NCI-H510A (cell line): ENCODE data around the gene HSF2BP.
"Not testable (repeated sequence)": the region's sequence is repeated elsewhere in the genome, so short reads cannot be mapped to it uniquely, and the experiment has no call there.

ENCODE experiments used
- DNase-seq: peaks from one replicate; lab custom pipeline; 2025; lab: John Stamatoyannopoulos, UW

Gene HSF2BP

DNA sequence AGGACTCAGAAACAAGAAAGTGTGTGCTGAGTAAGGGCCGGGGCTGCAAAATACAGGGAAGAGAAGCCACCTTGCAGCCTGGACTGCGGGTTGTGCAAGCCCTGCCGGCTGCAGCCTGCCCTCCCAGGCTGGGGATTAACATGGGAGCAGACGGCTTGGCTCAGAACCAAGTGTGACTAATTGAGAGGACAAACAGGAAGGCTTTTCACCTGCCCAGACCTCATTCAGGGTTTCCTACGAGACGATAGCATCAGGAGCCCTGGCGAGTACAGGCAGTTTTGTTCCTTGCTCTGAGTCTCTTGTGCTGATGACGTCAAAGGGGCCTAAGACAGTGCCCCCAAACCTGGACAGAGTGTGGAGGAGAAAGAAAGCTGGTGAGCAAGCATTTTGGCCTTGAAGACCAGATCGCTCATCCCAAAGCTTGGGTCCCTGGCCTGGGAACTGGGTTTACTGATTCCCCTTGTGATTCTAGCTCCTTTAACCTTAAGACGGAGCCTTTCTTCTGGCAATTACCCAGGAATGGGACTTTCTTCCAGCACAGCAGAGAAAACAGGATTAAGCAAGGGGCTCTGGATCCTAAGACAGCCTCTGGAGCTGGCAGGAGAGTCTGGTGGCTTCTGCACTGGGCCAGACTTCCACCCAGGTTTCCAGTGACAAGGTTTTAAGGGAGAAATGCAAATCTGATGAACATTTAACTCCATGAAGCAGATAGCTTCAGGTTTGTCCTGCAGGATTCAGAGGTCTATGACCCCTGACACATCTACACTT, 142.2 kb downstream of the HSF2BP start:
- not testable (repeated sequence) for DNase-seq

DNA sequence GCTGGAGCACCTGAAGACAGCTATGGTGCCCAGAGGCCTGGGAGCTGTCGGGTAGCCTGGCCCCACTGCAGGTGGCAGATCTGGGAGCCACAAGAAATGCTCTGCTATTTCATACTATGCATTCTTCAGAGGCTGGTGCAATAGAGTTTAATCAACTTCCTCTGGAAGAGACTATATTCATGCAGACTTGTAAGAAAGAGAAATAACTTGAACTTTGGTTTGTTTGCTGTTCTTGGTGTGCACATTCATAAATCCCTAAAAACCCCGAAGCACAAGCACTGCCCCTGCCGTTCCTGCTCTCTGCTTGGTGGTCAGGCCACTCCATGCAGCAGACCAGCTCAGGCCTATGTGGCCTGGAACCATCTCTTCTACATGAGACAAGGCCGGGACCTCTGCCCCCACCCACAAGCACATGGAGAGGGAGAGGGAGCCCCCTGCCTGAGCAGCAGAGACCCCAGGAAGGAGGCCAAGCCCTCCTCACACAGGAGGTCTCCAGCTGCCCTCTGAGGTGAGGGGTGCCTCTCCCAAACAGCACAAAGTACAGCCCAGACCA, 142.9 kb downstream of the HSF2BP start:
- DNase-seq = not testable (repeated sequence)

DNA sequence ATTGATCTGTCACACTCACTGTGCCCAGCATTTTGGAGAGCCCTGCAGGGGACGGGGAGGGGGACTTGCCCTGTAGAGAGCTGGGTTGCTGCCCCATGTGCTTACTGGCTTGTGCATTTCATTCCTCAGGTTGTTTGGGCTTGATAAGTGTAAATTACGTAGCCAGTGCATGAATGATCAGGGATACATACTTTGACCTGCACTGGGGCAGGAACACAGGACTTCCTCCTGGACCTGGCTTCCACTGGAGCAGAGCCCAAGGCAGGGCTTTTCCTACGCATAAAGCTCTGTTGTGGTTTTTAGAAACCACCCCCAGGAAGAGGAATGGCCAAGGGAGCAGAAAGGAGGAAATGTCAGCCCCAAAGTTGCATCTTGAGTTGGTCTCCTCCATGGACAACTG, 144.5 kb downstream of the HSF2BP start:
- DNase-seq = not testable (repeated sequence)

DNA sequence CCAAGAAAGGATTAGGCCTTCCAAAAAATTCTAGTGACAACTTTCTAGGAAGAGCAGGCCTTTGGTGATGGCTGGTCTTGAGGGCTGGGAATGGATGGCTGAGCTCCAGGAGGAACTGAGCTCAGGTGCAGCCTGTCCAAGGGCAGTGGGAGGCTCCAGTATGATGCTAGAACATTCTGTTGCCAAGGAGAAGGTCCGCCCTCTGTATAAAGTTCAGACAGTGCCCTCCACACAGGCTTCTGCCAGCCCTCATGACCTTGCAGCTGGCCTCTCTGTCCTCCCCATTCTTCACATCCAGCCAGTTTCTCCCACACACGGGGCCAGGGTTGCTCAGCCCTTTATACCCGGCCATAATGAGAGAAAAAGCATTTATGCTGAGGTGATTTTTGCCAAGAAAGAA, 146.3 kb downstream of the HSF2BP start:
- not testable (repeated sequence) for DNase-seq

DNA sequence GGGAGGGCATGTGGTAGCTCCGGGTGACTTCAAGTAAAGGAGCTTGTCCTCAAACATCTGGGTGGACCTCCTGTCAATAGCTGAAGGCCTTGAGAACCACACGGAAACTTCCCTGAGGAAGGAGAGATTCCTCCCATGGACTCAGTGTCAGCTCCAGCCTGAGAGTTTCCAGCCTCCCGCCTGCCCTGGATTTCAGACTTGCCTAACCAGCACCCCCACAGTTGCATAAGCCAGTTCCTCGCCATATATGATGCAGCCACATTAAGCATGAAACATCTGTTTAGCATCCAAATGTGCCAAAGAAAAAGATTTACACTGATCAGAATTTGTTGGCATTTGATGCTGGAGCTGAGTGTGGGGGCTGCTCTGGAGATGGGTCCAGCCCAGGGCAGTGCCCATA, 148.1 kb downstream of the HSF2BP start:
- DNase-seq = not testable (repeated sequence)

DNA sequence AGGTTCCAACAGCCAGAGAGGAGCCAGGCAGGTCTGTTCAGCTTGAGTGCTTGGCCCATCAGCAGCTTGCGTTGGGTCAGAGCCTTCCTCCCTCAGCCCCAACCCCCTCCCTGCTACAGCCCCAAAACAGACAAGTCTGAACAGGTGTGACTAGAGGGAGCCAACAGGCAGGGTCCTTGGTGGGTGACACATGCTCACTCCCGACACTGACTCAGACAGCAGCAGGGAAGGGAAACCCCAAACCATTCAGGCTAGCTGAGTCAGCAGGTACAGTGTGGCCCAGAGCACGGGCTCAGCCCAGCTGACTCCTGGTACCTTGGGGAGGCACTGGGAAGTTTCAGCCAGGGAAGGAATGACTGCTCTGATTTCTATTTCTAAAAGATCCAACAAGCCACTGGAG, 148.6 kb downstream of the HSF2BP start:
- DNase-seq = not testable (repeated sequence)

DNA sequence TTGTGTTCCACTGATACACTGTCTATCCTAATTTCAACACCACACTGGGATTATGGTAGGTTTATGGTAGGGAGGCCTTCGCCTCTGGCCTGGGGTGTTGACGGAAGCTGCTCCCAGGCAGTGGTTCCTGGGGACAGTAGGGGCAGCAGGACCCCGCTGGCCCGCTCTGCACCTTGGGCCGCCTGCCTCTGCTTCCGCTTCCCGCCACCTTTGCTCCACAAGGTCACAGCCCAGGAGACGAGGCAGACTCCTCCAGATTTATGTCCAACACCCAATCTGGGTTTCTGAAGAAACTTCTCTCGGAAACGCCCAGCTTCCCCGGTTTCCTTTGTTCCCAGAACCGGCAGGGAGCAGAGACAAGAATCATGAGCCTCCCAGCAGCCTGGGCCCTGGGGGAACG, 155.4 kb downstream of the HSF2BP start:
- not testable (repeated sequence) for DNase-seq

DNA sequence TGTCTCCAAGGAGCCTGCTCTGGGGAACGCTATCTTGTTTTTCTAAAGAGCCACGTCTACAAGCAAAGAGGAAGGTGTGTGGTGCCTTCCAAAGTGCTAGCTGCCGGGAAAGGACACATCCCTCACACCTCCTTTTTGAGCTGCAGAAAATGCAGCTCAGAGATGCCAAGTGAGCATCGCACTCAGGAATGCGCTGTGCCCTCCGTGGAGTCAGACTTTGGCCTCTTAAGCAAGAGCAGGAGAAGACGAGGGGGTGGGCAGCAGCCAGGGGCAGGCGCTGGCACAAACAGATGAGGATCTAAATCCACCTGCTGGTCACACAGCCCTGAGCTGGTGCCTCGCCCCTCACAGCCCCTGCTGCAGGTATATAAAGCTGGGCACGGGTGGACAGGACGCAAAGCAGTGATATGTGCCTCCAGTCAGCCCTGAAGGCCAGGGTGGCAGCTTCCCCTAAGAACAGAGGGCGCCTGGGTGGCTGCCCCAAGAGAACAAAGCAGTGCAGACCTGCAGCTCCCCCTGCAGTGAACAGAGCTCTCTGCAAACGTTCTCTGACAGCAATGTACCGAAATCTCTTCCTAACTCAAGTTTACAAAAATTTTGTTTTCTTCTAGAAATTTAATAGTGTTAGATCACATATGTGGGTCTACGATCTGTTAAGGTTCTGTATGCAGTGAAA, 156.1 kb downstream of the HSF2BP start:
- not testable (repeated sequence) for DNase-seq

DNA sequence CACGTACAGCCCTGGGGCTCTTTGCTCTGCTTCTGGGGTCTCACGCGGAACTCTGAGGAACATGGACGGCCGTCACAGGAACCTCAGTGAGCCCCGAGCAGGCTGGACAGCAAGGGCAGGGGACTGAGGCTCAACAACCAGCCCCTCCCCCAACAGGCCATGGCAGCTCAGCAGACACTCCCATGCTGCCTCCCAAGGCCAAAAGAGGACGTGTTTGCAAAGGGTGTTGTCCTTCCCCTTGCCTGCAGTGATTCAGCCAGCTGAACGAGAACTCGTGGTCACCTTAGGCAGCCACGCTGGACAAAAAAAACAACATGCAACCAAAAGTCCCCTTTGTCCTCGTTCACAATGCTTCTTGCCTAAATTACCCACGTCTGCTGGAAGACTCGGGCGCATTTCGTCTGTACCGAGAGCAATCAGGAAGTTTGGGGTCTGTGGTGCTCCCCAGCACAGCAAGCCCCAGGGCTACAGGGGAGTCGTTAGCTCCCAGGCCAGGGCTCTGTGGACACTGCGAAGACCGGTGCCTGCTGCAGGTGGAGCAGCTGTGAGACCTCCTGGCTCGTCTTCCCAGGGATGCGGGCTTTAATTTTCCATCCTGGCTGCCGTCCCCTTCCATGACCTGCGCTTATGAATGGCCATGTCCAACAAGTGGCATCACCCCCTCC, 156.7 kb downstream of the HSF2BP start:
- DNase-seq = not testable (repeated sequence)

DNA sequence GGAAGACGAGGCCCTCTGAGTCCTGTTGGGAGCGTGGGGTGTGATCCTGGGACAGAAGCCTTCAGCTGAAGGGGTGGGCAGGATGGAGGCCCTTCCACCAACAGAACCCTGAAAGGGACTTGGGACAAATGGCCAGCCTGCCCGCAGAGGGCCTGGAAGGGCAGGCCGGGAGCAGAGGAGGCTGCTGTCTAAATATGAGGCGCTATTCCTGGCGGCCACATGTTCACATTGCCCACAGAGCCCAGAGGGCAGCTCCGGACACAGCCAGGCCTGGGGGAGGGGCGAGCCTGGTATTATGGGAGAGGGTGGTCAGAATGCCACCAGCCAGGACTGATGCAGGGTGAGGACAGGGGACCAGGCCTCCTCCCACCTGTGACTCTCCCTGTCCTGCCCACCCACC, 160.4 kb downstream of the HSF2BP start:
- not testable (repeated sequence) for DNase-seq

DNA sequence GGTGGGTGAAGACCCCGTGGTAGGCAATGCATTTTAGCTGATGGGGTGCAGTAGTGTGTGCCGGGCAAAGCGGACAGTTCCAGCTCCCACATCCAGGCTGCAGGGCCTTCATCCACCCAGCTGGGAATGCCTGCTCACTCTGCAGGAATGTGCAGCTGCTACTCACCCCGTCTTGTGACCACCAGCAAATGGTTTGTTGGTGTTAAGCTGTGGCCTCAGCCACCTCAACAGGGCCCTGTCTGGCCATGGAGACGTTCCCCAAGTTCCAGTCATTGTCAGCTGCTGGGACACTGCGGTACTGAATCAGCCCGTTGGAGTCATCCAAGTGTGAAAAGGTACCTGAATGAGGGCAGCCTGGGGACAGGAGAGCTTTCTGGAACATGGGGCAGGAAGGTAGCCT, 161.2 kb downstream of the HSF2BP start:
- DNase-seq = not testable (repeated sequence)

DNA sequence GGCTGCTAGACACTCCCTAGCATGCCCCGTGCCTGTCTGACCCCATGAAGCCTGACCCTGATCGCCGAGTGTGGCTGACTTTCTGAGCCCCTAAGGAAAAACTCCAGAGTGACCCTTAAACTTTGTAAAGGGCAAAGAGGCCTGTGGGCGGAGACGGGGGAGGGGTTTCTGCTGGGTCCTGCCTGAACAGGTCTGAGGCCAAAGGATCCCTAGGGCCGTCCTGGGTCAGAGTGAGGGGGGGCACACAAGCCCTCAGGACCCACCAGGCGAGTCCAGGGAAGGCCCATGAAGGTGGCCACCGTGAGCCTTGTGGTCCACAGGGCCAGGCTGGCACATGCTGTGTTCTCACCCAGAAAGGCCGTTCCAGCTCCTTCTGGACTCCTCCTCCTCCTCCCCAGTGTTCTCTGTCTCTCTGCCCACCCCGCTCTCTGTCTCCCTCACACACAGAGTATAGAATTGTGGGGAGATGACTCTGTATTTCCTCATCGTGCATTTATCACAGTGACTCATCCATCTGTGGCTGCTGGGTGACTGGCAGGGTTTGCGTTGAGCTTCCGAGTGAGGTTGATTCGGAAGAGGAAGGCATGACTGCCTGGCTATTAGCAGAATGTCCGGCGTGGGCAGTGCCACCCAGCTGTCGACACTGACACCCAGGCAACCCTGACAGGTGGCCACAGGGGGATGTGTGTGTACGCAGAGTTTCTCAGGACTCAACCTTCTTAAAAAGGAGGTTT, 164.8 kb downstream of the HSF2BP start:
- not testable (repeated sequence) for DNase-seq

DNA sequence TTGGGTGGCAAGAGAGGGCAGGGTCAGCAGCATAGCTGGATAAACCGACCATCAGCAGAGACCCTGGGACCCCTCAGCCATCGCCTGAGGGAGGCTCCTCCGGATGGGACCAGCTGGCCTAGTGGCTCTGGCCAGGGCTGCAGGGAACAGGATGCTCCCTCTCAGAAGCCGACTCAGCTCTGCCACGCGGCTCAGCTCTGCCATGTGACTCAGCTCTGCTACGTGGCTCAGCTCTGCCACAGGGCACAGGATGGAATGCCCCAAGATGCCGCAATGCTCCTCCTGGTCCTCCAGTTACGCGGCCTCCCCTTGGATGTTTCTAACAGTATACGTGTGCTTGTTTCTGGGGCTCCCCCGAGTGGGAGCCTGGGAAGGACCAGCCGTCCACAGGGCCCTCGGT, 165.8 kb downstream of the HSF2BP start:
- DNase-seq = not testable (repeated sequence)

DNA sequence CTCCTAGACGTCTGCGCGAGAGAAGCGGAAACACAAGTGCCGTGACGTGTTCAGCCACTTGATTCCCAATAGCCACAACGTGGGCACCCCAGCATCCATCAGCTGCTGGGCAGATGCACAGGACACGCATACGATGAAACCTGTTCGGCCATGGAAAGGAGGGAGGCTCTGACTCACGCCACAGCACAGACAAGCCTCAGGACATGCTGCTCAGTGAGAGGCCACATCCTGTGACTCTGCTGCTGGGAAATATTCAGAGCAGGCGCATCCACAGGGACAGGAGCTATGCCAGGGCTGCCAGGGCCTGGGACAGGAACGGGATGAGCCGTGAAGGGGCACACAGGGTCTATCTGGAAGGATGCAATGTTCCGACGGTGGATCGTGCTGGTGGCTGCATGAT, 171.1 kb downstream of the HSF2BP start:
- not testable (repeated sequence) for DNase-seq

DNA sequence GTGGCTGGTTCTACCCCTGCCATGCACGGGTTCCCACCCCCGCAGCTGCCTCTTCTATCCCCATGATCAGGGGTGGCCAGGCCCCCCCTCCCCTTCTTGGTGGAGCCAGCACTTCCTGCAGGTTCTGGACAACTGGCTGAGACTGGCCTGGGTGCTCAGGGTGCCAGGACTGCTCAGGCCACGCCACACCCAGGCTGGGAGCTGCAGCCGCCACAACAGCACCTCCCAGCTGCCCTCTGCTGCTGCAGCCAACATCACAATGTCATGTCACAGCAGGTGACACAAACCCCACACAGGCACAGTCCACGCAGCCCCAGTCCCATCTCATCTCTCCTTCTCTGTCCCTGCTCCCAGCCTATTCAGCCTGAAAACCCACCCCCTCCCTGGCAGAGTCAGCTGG, 173.2 kb downstream of the HSF2BP start:
- DNase-seq = not testable (repeated sequence)

DNA sequence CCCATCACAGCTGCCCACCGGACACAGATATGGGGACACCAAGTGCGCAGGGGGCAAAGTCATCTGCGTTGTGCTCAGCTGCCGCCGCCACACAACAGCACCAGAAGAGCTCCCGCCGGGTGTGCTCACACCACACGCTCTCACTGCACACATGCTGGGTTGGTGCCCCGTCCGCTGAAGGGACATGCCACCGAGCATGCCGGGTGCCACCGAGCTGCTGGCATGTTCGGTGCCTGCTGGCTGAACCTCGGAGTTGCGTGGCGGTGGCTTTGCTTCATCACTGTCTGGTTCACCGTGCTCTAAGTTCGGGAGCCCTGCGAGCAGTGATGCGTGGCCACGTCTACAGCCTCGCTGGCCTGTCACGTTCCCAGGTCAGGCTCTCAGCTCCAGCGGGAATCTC, 174.3 kb downstream of the HSF2BP start:
- not testable (repeated sequence) for DNase-seq

DNA sequence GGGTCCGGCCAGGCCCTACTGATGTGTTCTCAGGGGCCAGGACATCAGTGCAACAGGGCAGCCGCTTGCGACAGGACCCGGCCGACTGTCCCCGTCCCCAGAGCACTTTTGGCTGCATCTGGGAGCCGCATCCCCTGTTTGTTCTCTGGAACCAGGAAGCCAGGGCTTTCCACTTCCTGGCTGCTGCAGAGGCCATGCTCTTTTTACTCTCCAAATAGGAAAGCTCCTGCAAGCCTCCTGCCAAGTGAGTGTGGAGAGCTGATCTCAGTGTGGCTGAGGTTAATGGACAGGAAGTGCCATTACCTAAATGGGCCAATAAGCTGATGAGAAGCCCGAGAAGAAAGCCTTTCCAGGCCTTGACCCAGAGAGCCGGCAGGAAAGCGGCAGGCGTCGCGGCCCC, 180.1 kb downstream of the HSF2BP start:
- DNase-seq = not testable (repeated sequence)
